GM12875 (cell line): Measurements from ENCODE around the gene OSBPL5.

ENCODE experiments used
- H3K4me3 ChIP-seq: one replicate; pipeline ENCODE4 v1.5.1; 2011; ENCODE audit warnings: low read depth, low read length, control low read depth
- CTCF ChIP-seq: IDR thresholded peaks from 2 replicates; pipeline ENCODE4 v1.5.1; 2011; ENCODE audit warnings: low read depth, mild to moderate bottlenecking, control low read depth, inconsistent platforms, low read length, moderate library complexity, borderline replicate concordance; ENCODE audit not compliant: insufficient read depth

The OSBPL5 gene

GRCh38 chr11:3191586-3192324 is 26.6 kb upstream of the OSBPL5 start:
- no peak for TF ChIP-seq CTCF
- H3K4me3 ChIP-seq = no peak overlapping the region

GRCh38 chr11:3190600-3190999 is 25.5 kb upstream of the OSBPL5 start:
- no peak for TF ChIP-seq CTCF
- H3K4me3 ChIP-seq = no peak overlapping the region

GRCh38 chr11:3189886-3190583 is 24.9 kb upstream of the OSBPL5 start:
- TF ChIP-seq CTCF = no peak
- H3K4me3 ChIP-seq = no peak overlapping the region

- TF ChIP-seq CTCF = no peak
- no peak overlapping the region for H3K4me3 ChIP-seq
Observed at GRCh38 chr11:3189196-3189843, 24.2 kb upstream of the OSBPL5 start.

GRCh38 chr11:3188496-3189195 is 23.5 kb upstream of the OSBPL5 start:
- no peak overlapping the region for H3K4me3 ChIP-seq
- no peak for TF ChIP-seq CTCF

- no peak for TF ChIP-seq CTCF
- H3K4me3 ChIP-seq = no peak overlapping the region
Observed at GRCh38 chr11:3186166-3186953, 21.2 kb upstream of the OSBPL5 start.
